Activated T-cell treated with anti-CD3 and anti-CD28 coated beads, Interleukin-2, amount 50 U/mL, for 48 hours (primary cell): ENCODE measurements around the gene IFNGR1.
"Not testable (repeated sequence)": the region's sequence is repeated elsewhere in the genome, so short reads cannot be mapped to it uniquely, and the experiment has no call there.

Experiments used
- DNase-seq, 2 experiments: peaks; one replicate each; pipeline ENCODE4 v3.0.0-alpha.2; 2020

Gene IFNGR1

GRCh38 chr6:137235686-137236085 is 16.5 kb upstream of the IFNGR1 start:
- DNase-seq, result no peak

- no peak for DNase-seq
Observed at GRCh38 chr6:137233911-137234863, 15.0 kb upstream of the IFNGR1 start.

- DNase-seq, result no peak
Observed at GRCh38 chr6:137231895-137232294, 12.7 kb upstream of the IFNGR1 start.

GRCh38 chr6:137230956-137231555 is 11.9 kb upstream of the IFNGR1 start:
- no peak for DNase-seq

- DNase-seq, result no peak
Observed at GRCh38 chr6:137230547-137230946, 11.4 kb upstream of the IFNGR1 start.

GRCh38 chr6:137229075-137229759 is 10.0 kb upstream of the IFNGR1 start:
- DNase-seq, result no peak

GRCh38 chr6:137227871-137228302 is 8.7 kb upstream of the IFNGR1 start:
- DNase-seq, result no peak

- no peak for DNase-seq
Observed at GRCh38 chr6:137226697-137227096, 7.5 kb upstream of the IFNGR1 start.

- DNase-seq, result no peak
Observed at GRCh38 chr6:137224799-137225198, 5.6 kb upstream of the IFNGR1 start.

- no peak for DNase-seq
Observed at GRCh38 chr6:137223370-137224131, 4.4 kb upstream of the IFNGR1 start.

- DNase-seq, result no peak
Observed at GRCh38 chr6:137222381-137222780, 3.2 kb upstream of the IFNGR1 start.

GRCh38 chr6:137219664-137220252 is 573 bp upstream of the IFNGR1 start:
- DNase-seq, result no peak

- DNase-seq, result peak in 1 of 2 experiments; percentile 53
Observed at GRCh38 chr6:137218473-137218916, 690 bp downstream of the IFNGR1 start.

GRCh38 chr6:137217801-137218472 is 1.2 kb downstream of the IFNGR1 start:
- no peak for DNase-seq

- no peak for DNase-seq
Observed at GRCh38 chr6:137216875-137217553, 2.2 kb downstream of the IFNGR1 start.

GRCh38 chr6:137216106-137216505 is 3.1 kb downstream of the IFNGR1 start:
- DNase-seq, result no peak

- DNase-seq, result not testable (repeated sequence)
Observed at GRCh38 chr6:137215630-137216029, 3.6 kb downstream of the IFNGR1 start.

- DNase-seq, result no peak
Observed at GRCh38 chr6:137214931-137215330, 4.3 kb downstream of the IFNGR1 start.

GRCh38 chr6:137213813-137214212 is 5.4 kb downstream of the IFNGR1 start:
- no peak for DNase-seq

- no peak for DNase-seq
Observed at GRCh38 chr6:137213331-137213740, 5.8 kb downstream of the IFNGR1 start.

- no peak for DNase-seq
Observed at GRCh38 chr6:137211910-137212309, 7.3 kb downstream of the IFNGR1 start.
